HG03066 (cell line): ENCODE results near the gene MARK4.
"Not testable (repeated sequence)": the region's sequence is repeated elsewhere in the genome, so short reads cannot be mapped to it uniquely, and the experiment has no call there.

Experiments used
- ATAC-seq: cut with Tn5 transposase; IDR thresholded peaks from one replicate; pipeline ENCODE4 v1.9.1; 2021; ENCODE audit warnings: low read depth; ENCODE audit not compliant: unreplicated experiment

Gene MARK4

DNA sequence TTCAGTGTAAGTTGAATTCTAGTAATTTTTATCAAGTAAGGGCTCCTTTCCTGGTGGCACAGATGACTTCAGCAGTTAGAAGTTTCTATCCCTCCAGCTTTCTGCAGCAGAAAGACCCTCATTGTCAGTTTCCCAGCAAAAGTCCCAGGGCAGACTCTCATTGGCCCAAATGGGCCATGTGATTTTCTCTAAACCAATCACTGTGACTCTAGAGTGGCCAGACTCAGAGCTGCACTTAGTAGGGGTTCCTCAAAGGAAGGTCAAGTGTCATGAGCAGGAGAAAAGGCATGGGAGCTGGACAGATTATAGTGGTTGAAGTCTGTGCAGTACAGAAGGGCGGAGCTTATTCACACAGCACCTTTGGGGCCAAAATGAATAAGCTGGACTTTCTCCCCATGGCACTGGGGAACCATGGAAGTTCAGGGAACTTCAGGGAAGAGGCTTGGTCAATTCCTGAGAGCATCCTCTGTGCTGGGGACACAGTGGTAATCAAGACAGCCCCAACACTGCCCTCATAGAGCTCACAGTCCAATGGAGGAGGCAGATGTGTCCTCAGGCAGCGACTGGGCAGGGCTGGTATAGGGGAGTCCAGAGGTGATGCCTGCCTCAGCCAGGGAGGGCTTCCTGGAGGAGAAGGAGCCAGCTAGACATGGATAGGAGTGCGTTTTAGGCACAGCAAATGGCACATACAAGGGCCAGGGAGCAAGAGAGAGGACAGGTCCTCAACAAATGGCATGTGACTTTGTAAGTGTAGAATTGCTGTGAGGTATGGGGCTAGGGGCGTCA, 53.3 kb downstream of the MARK4 start:
- no peak for ATAC-seq

DNA sequence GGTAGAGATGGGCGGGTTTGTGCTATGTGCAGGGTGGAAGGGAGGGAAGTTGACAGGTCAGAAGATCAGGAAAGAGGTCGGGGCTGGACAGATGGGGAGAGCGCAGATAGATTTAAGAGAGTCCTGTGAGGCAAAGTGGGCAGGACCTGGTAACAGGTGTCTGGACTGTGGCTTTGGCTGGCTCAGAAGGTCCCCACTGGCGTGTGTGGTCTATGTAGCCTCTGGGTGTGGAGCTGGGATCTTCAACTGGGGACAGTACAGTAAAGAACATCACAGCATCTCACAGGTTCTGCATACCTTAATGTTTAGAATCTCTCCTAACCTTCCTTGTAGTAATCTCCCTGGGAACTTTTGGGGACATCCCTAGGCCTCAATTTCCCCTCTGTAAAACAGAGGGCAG, 53.9 kb downstream of the MARK4 start:
- no peak for ATAC-seq

DNA sequence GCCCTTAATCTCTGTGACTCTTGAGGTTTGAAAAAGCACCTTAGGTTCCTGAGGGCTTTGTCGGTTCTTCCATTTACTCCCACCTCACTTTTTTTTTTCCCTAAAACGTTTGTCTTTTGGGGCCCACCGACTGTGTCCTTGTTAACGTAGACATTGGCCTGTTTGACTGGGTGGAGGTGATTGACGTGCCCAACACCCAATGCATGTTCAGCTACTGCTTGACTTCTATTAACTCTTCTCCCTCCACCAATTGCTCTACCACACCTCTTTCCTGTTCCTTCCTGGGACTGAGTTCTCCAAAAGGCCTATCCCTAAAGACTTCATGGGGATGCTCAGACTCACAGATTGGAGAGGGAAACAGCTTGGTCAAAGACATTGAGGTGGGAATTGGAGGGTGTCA, 54.4 kb downstream of the MARK4 start:
- ATAC-seq: no peak

DNA sequence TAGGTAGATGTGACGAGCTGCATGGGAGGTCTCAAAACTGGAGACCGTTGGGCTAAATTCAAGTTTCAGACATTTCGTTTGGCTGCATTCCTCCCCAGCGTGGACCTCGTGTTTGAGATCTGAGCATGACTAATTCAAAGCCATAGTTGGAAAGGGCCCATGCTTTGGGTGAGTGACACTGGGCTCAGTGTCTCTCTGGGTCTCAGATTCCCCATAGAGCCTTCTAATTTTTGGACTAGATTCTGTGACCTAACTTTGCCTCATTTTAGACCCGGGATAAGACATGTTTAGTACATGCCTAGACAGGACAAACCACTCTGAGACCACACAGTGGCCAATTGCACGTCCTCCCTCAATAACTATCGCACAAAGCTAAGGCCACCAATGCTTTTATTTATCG, 55.0 kb downstream of the MARK4 start:
- no peak for ATAC-seq

DNA sequence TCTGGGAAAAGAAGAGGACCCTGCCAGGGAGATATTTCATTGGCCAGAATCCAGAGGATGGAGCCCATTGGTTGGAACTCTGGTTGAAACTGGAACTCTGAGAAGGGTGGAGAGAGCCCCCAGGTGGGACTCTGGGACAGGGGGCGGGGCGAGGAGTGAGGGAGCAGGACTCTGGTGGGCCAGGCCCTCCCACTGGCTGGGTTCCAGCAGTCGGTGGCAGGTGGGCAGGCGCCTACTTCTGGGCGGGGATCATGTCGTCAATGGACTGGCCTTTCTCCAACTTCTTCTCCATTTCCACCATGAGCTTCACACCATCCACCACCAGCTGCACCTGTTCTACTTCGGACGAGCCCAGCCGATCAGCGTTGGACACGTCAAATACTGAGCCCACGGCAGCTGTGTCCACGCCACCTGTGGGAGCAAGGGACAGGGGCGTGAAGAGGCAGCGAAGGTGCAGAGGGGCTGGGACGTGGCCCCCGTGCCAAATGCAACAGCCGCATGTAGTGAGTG, 55.5 kb downstream of the MARK4 start:
- no peak for ATAC-seq

DNA sequence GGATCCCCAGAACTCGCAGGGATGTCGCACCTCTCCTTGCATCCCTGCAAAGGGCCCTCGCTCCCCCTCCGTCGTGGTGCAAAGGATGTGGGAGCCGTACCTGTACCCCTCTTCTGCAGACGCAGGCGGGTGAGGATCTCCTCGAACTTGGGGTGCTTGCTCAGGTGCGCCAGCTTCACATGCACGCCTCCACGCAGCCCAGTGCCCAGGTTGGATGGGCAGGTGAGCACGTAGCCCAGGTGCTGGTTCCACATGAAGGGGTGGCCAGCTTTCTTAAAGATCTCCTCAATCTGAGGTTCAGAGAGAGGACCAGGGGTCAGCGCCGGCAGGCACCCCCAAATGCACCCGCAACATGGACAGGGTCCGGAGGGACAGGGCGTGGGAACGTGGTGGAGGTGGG, 56.3 kb downstream of the MARK4 start:
- no peak for ATAC-seq

DNA sequence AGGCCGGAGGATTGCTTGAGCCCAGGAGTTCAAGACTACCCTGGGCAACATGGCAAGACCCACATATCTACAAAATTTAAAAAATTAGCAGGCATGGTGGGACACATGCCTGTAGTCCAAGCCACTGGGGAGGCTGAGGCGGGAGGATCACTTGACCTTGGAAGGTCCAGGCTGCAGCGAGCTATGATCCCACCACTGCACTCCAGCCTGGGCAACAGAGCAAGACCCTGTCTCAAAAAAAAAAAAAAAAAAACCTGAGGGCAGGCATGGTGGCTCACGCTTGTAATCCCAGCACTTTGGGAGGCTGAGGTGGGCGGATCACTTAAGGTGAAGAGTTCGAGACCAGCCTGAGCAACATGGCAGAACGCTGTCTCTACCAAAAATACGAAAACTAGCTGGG, 58.3 kb downstream of the MARK4 start:
- ATAC-seq: not testable (repeated sequence)

DNA sequence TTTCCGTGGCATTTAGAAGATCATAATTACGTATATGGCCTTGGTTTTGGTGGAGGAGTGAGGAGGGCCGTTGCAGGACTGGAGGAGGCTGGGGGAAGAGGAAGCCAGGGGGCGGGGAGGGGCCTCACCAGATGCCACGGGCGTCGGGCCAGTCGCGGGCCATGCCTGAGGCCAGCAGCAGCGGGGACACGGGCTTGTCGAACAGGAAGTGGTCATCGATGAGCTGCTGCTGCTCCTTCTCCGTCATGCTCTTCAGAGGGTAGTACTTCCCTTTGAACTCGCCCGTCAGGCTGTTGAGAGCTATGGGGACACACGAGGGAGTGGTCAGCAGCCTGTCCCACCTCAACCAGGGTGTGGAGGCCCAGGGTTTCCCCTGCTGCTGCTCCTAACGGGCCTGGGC, 60.5 kb downstream of the MARK4 start:
- no peak for ATAC-seq

DNA sequence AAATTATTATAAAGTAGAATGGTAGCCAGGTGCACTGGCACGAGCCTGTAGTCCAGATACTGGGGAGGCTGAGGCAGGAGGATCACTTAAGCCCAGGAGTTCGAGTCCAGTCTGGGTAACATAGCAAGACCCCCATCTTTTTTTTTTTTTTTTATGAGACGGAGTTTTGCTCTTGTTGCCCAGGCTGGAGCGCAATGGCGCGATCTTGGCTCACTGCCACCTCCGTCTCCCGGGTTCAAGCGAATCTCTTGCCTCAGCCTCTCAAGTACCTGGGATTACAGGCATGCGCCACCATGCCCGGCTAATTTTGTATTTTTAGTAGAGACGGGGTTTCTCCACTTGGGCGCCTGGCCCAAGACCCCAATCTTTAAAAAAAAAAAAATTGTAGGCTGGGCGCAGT, 61.2 kb downstream of the MARK4 start:
- not testable (repeated sequence) for ATAC-seq

DNA sequence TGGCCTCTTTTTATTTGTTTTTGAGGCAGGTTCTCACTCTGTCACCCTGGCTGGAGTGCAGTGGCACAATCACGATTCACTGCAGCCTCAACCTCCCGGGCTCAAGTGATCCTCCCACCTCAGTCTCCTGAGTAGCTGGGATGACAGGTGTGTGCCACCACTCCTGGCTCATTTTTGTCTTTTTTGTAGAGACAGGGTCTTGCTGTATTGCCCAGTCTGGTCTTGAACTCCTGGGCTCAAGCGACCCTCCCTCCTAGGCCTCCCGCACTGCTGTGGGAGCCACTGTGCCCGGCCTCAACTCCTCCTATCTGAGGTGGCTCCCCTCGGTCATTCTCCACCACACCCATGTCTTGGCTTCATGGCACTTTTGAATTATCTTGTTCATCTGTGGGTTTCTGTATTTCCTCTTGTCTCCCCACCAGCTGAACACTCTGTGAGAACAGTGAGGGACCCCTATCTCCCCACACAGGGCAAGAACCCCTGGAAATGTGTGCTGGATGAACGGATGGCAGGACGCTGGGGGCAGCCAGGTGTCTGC, 63.7 kb downstream of the MARK4 start:
- ATAC-seq: no peak

DNA sequence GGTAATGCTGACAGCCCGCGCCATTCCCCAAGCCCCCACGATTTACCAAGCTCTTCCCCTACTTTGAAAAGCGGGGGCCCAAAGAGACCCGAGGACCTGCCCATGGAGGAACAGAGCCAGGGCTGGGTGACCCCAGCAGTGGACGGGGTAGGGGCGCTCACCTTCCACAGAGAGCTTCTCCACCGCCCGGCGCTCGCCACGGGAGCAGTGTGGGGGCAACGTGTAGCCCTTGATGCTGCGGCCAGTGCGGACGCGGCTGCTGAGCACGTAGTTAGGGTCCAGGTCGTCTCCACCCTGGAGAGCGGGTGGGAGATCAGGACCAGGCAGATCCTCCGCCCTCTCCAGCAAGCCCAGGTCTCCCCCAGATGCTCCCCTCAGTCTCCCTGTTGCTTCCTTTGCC, 64.2 kb downstream of the MARK4 start:
- no peak for ATAC-seq

DNA sequence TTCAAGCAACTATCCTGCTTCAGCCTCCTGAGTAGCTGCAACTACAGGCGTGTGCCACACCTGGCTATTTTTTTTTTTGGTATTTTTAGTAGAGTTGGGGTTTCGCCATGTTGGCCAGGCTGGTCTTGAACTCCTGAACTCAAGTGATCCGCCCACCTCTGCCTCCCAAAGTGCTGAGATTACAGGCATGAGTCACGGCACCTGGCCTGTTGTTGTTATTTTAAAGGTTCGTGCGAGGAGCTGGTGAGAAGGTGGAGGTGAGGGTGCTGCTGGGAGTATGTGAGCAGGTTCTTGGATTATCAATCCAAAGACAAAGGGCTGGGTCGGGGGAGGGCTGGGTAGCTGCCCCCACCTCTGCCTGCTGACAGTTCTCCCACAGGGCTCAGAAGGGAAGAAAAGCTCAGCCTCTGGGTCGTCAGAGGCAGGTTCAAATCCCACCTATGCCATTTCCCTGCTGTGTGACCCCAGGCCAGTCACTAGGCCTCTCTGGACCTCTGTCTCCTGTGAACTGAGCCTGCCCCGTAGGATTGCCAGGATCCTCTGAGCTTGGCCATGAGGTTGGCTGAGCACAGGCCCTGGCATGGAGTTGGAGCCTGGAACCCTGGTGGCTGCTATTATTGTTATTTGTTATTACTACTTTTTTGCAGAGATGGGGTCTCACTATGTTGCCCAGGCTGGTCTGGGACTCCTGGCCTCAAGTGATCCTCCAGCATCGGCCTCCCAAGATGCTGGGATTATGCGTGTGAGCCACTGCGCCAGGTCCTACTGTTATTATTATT, 70.1 kb downstream of the MARK4 start:
- ATAC-seq: no peak

DNA sequence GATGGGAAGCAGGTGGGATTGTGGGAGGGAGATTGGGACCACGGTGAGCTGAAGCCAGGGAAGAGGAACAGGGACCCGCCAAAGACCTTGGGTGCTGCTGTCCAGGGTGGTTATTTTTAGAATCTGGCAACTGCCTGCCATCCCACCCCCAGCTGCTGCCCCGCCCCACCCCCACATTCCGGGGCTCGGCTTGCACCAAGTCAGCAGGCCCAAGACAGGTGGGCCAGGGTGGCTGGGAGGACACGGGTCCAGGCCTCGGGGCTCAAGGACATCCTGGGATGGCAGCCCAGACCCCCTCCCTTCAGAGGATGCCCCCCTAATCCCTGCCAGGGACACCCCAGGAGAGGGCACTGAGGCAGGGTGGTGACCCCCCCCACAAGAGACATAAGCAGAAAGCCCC, 70.8 kb downstream of the MARK4 start:
- no peak for ATAC-seq

DNA sequence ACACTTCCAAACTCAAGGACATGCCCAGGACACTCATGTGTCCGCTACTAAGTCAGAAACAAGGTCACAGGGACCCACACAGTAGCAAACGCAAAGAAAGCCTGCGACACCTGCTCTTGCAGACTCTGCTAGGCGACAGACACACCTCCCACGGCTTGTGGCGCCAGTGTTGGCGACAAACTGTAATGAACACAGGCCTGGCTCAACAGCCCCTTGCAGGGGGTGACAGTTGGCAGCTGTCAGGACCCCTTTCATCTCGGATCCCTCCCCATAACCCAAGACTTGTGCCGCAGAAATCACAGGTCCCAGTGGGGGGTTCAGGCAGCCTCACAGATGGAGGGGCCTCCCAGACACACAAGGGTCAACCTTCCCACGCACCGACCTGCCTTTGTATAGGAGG, 71.2 kb downstream of the MARK4 start:
- ATAC-seq: no peak

DNA sequence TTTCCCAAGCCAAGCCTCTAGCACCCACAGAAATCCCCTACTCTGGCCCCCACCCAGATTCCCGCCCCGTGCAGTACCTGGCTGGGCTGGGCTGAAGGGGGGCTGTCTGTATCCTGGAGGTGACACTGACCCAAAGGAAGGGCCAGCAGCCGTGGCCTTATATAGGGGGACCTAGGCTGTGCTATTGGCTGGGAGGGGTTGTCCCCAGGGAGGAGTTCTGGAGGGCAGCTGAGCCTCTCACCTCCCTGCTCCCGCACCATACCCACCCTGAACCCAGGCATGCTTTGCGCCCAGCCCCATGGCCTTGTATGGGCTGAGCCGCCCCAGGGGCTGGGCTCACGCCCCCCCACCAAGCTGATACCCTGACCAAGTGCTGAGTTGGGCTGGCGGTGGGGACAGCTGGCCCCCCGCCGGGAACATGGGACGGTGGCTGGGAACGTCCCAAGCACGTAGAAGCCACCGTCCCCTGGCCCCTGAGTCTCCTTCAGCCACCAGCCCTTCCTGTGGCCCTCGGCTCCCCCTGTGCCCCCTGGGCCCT, 71.7 kb downstream of the MARK4 start, which contains the start of gene CKM:
Gene CKM (minus strand): TSS at position 132 of the 538 bp plus-strand sequence. CDS start 3,162 bp downstream, outside the sequence.
- ATAC-seq: no peak

DNA sequence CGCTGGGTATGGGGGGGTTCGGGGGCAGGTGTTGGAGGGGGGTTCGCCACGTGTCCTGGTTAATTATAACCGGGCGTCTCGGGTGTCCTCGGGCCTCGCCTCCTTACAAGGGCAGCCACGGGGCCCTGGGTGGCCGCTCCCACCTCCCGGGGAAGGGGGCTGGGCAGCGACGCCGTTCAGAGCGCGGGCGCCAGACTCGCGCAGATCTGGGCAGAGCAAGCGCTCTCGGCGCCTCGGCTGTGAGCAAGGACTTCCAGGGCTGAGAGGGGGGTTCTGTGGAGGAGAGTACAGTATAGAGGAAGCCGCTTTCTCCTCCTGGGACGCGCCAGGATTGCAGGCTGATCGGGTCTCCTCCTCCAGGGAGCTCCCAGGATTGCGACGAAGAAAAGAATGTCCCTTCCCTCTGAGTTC, 72.6 kb downstream of the MARK4 start:
- ATAC-seq: no peak

DNA sequence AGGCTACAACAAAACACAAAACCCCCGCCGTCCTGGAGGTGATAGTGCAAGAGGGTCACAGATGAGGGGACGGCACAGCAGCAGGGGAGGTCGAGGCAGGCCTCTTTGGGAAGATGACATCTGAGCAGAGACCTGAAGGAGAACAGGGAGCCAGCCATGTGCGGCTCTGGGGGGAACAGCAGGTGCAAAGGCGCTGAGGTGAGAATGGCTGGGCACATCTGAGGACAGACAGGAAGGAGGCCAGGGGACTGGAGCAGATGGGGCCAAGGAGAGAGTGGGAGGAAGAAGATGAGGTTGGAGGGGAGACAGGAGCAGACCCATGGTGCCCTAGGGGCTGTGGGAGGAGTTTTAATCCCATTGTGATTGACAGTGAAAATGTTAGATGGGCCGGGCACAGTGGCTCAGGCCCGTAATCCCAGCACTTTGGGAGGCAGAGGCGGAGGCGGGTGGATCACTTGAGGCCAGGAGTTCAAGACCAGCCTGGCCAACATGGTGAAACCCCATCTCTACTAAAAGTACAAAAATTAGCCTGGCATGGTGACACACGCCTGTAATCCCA, 73.4 kb downstream of the MARK4 start:
- no peak for ATAC-seq

DNA sequence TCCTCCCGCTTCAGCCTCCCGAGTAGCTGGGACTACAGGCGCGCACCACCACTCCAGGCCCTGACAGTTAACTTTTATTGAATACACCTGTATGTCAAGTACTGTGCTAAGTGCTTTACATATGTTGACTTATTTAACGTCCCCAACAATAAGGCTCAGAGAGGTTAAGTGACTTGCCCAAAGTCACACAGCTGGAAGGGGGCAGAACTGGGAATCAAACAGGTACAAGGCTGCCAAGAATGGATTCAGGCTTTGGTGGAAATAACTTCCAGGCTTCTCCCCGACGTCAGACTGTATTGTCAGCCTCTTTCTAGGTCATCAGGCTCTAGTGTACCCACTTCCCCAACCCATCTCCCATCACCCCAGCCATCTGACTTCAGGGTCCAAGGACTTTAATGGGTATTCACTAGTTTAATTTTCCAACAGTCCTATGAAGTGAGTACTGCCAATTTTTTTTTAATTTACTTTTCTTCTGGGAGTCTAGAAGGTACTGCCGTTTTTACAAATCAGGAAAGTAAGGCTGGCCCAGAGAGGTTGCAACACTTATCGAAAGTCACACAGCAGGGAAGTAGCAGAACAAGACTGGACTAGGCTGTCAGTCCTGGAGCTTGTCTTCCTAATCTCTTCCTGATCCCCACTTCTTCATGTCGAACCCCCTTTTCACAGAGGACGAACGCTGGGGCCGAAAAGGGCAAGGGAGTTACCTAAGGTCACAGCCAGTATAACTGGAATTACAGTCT, 76.5 kb downstream of the MARK4 start:
- no peak for ATAC-seq

DNA sequence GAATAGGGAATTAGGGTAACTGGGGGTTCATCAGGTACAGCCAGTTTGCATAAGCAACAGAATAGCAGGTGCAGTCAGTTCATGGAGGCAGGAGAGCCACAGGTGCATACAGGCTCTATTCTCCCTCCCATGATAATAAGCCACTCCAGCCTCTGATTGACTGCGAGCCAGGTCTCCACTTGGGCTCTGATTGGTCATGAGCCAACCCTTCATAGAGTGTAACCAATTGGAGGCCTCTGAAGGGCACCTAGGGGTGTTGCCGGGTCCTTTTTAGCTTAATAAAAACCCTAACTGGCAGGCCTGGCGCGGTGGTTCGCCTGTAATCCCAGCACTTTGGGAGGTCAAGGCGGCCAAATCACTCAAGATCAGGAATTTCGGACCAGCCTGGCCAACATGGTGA, 80.3 kb downstream of the MARK4 start:
- no peak for ATAC-seq

DNA sequence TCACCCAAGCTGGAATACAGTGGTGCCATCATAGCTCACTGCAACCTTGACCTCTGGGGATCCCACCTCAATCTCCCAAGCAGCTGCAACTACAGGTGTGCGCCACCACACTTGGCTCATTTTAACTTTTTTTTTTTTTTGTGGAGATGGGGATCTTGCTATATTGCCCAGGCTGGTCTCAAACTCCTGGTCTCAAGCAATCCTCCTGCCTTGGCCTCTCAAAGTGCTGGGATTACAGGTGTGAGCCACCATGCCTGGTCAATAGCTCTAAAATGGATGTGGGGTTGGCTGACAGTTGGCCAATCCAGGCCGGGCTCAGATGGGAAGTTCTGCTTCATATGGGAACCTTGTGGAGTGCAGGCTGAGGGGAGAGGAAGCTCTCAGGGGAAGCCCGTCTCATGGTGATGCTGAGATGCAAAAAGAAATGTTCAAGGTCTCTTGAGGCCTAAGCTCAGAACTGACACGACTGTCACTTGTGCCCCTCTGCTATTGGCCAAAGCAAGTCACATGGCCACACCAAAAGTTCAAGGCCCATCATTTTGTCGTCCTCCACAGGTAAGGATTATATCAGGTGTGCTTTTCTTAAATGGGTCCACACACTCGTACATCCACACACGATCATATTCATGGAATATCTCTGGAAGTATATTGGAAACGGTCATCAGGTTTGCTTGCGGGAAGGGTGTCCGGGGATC, 82.7 kb downstream of the MARK4 start:
- ATAC-seq: no peak
